DMS53 treated with DMSO at 0.1 percent for 48 hours (cell line): ENCODE results near the gene PALLD.

Experiments
- DNase-seq: peaks from one replicate; lab custom pipeline; 2025; ENCODE audit not compliant: unreplicated experiment; lab: John Stamatoyannopoulos, UW

PALLD gene

DNA sequence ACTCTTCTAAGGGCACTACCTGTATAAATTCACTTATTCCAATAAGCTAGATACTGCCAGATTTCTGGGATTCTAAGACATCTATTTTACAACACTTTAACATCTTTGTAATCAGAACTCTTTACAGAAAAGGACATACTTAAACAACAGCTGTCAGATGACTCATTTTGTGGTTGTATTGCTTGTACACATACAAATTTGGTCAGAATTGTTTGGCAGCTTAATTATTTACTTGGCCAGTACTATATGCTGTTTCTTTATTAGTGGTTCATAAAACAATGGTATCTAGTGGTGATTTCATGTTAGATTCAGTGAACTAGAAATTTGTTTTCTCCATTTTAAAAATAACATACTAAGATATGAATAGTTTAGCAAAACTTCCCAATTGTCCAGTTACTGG, 27.2 kb downstream of the PALLD start:
- peak; percentile 59 for DNase-seq

DNA sequence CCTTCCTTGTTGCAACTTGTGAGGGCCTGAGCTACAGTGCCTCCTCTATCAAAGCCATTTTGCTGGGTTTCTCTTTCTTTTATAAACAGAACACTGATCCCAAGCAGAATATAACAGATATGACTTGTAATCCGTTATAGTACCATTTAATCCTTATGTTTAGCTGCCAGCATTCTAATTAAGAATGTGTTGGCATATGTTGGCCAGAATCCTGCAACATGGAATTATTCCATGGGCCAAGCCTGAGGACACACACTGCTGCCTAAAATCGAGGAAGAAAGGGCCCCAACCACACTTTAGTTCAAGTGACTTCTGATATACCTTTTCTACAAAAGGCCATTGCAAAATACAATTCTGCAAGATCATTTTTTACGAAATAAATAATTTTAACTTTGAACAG, 28.0 kb downstream of the PALLD start:
- DNase-seq = no peak

DNA sequence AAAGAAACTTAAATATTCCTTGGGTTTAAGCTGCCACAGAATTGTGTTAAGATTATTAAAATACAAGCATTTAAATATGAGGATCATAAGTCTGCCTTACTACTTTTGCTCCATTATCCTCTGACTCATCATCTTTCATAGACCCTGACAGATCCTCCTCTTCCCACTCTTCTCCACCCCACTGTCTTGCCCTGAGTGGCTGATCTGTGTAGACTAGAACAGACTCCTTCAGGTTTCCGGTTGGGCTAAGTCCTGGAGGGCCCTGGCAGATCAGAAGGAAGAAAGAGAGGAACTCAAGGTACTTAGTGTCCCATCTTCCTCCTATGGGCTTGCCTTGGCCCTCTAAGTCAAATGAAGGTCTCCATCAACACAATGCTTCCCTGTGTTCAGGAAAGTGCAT, 30.7 kb downstream of the PALLD start:
- DNase-seq = no peak

DNA sequence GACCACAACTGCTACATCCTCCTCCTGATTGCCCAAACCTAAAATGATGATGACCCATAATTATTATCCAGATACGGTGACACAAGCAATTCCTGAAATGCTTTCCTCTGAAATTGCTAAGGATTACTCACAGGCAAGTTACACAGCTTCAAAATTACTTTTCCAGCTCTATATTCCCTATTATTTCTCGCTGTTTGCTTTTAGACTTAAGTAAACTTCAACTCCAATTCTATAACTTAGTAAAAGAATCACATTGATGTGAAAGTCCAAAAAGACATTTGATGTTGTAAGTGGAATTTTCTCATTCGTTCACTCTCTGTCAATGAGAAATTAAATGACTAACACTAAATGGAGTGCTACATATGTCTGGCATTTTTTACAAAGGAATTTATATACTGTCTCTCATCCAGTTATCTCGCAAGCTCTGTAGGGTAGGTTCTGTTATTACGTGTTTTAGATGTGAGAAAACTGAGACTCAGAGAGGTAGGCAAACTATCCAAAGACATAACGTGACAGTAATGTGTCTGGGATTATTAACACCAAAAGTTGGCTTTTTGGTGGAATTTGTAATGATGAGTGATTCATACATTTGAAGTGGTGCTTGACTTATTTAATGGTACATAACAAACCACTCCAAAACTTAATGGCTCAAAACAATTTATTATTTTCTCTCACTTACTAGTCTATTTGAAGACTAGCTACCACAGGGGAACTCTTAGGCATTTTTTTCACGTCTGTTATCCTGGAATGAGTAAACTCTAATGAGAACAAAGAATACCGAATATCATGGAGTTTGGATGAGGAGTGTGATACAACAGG, 31.5 kb downstream of the PALLD start:
- DNase-seq = peak; percentile 59

DNA sequence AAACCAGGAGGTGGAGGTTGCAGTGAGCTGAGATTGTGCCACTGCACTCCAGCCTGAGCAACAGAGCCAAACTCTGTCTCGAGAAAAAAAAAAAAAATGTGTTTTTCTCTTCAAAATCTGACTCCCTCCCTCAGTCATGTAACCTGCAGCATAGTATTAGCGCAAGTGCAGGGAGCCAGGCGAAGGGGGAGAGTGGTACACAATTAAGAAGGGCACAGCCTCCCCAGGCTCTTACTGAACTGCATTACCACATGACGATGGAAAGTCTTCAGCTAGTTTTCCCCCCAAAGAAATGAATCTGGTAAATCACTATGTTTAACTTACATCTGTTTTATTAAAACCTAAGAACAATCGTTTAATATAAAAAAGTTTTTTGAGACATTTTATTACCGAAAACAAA, 32.4 kb downstream of the PALLD start:
- DNase-seq = no peak

DNA sequence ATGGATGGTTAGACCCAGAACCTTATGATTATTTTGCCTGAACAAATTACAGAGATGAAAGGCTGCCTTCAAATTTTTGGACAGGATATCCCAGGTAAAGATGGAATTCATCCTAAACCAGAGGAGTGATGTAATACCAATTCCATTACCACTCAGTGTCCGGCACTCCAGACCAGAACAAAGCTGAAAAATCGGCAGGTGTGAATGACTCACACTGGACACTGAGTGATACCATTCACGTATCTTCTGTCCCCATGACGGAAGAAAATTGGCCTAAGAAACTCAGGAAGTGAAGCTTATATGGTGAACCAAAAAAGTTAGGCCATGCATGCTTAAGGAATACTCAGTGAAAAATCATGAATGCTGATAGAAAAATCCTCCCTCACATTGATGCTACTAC, 34.5 kb downstream of the PALLD start:
- no peak for DNase-seq

DNA sequence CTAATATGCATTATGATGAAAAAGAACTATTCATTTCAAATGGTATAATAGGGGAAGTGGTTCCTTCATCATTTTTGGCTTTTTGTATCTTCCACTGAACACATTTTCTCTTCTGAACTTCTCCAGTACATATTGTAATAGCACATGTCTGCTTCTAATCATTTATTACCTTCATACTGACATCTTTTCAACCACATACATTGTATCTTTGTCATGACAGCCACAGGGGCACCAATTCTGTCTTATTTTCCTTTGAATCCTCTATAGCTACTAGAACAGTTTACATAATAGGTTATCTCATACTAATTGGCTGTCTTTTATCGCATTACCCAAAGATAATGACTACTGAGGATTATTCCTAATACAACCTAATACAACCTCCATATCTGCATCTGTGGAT, 37.7 kb downstream of the PALLD start:
- no peak for DNase-seq

DNA sequence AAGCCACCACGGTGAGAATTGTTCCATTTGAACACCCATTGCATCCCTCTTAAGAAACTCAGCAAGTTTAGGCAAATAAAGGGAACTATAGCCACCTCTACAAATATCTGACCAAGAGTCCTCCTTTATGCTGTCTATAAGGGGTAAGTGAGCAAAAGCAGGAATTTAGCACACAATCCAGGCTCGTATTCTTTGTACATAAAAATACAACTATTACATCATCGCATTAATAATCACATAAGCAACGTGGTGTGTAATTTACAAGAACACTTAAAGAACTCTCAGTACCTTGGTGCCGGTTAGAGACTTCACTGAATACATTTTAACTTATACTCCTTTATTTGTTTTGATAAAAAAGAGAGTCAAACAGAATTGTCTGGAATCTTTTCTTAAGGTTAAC, 38.8 kb downstream of the PALLD start:
- no peak for DNase-seq

DNA sequence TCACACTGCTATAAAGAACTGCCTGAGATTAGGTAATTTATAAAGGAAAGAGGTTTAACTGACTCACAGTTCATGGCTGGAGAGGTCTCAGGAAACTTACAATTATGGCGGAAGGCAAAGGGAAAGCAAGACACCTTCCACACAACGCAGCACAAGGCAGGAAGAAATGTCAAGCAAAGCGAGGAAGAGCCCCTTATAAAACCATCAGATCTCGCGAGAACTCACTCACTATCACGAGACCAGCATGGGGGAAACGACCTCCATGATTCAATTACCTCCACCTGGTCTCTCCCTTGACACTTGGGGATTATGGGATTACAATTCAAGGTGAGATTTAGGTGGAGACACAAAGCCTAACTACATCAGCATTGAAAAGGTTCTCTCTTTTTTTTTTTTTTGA, 39.6 kb downstream of the PALLD start:
- DNase-seq = no peak

DNA sequence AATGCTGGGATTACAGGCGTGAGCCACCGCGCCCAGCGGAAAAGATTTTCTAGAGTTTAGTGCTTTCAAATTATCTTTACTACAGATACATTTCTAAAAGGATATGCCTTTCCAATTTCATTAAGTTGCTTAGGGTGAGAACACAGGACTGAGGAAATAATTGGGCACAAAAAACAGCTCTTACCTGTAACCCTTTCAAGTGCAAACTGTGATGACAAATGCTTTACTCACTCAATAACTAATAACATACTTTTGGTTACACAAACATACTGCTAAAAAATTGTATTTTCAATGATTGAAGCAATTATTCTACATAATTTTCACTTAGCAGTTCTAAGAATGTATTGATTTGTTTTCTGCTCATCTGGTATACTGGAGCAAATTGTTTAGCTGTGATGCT, 40.2 kb downstream of the PALLD start:
- no peak for DNase-seq

DNA sequence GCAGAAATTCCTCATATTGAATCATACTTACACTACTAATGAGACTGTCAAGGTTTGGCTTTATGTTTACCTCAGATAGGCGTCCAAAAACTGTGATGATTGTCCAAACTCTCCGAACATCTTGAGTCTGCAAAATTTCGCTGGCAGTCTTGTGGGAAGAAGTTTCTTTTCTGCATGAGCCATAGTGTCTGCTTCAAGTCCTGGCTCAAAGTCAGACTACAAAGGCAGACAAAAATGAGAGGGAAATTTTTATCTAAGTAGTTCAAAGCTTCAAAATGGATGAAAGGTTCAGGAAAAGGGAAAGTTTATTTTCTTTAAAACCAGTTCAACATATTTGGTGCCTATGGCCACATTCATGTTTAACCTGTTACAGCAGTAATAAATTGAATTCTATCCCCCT, 40.7 kb downstream of the PALLD start:
- DNase-seq = no peak

DNA sequence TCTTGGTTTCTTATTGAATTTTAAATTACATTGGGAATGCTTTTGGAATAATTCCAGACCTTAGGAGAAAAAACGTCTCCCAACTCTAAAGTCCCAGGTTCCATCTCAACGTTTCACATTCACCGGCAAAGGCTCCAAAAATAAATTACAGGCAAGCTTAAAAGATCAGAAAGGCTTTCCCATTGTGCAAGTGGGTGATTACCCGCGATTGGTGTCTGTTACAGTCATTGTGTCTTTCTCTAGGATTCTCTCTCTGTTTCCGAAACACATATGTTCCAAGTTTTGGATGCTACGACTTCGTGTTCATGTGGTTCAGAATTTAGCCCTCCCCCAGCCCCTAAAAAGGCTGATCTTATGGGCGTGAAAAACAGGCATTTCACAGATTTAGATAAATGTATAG, 41.8 kb downstream of the PALLD start:
- DNase-seq = no peak

DNA sequence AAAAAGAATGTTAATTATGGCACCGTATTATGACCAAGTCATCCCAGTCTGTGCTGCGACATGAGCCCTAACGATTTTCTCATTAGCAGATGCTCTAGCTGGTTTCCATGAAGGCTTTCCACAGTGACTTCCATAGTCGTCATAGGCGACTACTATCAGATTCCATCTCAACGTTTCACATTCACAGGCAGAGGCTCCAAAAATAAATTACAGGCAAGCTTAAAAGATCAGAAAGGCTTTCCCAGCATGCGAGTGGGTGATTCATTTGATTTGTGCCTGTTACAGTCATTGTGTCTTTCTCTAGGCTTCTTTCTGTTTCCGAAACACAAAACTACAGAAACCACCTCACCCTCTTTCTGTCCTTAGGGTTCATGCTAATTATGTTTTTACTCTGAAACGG, 43.2 kb downstream of the PALLD start:
- no peak for DNase-seq

DNA sequence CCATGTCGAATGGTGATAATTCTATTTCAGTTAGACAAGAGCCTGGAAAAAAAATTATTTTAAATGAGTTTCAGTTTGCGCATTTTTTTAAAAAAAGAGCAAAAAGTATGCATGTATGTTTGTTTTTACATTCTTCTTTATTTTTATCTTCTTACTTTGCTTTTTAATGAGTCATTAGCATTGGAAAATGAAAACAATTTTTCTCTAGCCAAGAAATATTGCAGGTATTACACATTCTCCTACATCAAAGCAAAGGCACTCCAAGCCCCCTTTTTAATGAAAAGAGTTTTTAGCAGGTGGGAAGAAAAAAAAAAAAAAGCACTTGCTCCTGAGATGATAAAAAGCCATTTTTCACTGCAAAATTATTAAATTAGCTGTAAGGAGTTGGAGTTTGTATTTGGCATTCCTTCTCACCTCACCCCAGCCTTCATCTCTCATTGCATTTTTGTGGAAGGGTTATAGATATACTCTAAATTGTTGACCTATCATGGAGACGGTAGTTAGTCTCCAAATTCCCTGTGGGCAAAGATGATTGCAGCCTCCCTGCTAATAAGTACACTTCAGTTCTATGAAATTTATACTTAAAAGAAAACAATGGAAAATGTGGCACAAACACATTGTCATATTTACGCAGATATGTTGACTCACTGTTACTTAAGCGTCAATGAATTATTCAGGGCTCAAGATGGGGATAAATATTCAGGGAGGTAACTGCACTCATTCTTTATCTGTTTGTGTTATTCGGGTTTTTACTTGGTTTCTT, 43.8 kb downstream of the PALLD start:
- DNase-seq = no peak

DNA sequence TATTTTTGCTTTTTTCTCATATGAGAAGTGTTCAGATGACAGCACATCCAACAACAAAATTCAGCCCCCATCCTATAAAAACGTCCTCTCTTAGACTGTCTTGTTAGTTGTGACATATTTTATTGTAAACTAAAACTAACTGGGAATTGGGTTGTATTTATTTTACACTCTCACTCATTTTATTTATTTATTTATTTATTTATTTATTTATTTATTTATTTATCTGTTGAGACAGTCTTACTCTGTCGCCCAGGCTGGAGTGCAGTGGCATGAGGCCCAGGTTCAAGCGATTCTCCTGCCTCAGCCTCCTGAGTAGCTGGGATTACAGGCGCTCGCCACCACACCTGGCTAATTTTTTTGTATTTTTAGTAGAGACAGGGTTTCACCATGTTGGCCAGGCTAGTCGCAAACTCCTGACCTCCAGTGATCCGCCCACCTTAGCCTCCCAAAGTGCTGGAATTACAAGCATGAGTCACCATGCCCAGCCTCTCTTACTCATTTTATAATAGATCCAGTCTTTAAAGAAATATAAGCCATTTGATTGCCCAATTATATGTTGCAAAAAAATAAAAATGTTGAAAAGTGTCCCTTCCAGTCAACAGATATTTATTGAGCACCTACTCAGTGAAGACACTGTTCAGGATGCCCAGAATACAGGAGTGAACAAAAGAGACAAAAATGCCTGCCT, 44.6 kb downstream of the PALLD start:
- no peak for DNase-seq

DNA sequence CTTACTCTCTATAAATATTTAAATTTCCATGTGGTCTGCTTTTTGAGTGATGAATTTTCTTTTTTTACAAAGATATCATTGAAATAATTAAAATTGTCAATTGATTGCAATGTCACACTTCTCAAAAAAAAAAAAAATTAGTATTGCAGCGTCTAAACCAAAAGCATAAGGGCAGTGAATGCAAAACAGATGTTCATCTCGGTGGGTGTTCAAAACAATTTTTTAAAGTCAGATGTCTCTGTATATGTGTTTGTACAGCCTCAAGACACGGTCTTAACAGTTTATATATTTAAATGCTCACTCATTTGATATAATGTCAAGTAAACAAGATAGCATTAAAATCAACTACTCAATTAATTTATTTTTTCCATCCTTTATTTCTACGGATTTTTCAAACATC, 52.3 kb downstream of the PALLD start:
- DNase-seq = no peak

DNA sequence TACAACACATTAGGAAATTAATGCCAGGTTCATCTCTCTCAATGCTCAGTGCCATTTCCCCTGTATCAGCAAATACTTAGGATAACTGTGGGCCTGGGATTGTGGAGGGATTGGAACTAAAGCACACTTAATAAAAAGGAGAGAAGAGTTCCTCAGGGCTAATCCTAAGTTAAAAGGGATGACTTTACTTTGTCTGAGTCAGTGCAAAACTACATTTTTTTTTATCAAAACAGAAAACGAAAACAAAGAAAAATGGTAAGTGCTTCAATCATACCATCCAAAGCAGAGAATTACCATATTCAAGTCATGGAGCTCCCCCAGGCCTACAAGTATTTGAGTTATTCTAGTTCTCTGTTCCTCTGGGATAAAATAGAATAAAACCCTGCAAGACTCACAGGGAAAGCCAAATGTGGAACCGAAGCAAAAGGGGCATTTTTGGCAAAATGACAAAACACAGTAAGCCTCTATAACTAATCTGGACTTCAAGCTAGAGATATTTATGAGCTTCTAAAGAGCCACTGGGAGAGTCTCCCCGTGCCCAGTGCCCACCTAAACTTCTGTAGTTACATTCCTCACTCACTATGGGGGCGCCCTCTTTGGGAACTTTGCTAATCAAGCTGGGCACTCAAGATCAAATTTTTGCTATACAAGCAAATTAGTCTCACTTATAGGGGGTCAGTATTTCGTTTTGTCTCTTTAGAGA, 53.4 kb downstream of the PALLD start:
- no peak for DNase-seq

DNA sequence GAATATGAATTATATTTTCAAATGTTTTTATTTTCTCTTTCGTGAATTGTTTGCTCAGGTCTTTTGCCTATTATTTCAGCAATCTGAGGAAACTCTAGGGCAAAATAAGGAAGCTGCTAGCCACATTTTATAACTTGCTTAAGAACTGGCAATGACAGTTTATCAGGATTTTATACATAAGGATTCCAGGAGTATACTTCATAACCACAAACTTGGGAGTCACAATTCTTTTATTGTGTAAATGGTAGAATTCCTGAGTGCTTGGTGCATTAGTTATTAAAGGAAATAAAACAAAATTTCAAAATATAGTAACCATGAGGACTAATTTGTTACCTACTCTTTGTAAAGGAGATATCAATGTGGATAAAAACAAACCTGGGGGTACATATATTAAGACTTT, 54.4 kb downstream of the PALLD start:
- no peak for DNase-seq

DNA sequence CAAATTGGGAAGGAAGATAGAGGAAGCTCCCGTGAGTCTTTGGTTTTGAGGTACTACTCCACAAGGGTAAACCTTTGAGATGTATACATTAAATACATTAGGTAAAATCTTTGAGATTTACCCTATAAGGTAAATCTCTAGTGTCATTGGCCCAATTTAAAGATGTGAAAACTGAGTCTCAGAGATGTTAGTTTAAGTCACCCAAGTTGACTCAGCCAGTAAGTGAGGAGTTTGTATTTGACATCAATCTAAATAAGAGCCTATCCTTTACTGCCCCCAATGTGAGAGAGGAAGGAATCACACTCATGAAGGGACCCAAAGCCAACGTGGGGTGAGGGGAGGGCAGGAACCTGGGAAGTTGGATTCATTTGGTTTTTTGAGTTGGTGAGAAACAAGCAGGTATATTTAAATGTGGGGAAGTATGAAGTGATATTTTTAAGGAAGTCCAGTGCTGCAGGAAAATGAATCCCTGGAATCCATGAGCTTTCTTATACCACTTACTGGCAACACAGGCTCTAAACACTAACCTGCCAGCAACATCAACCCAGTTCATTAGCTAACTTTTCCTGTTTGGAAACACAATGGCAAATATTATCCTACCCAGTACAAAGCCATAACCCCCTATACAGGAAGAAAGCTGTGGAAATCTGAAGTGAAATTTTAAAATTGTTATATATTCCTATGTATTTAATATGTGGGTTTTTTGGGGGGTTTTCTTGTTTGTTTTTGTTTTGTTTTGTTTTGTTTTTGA, 55.3 kb downstream of the PALLD start:
- no peak for DNase-seq

DNA sequence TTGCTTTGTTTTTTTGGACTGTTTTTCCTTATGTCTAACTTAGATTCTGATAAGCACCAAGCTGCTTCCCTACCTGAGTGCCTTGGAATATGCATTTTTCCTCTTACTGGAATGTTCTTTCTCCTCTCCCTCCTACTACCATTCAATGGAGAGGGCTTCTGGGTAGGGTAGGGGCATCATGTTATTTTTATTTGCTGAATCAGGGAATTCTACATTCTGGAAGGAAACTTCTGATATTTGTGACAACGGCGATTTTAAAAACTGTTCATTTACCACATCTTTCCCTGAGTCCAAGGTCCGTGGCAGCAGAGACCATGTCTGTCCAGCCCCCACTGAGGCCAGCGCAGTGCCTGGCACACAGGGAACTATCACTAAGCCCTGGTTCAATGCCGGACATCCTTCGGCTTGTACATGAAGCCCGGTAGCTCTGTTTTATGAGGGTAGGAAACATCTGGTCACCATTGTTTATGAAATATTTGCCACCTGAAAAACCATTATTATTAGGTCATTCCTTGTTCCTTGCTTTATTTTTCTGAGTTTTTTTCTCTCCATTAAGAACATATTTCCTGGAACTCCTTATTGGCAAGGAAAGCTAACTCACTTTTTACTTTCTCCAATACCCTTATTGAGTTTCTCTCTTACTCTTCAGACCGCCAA, 57.0 kb downstream of the PALLD start:
- DNase-seq = no peak
